WI38 (cell line): ENCODE results near the gene CPEB3.

Experiments
- H3K4me3 ChIP-seq: 2 replicates; pipeline ENCODE4 v1.5.1; 2011; ENCODE audit warnings: low read depth, mild to moderate bottlenecking, control low read depth, low read length
- CTCF ChIP-seq: IDR thresholded peaks from 2 replicates; pipeline ENCODE4 v1.5.1; 2012; ENCODE audit warnings: low read depth, mild to moderate bottlenecking, control low read depth, low read length

The CPEB3 gene

GRCh38 chr10:92102601-92103213 lies 188.2 kb downstream of the CPEB3 start:
- no peak overlapping the region for H3K4me3 ChIP-seq
- no peak for TF ChIP-seq CTCF

GRCh38 chr10:92094960-92095359 lies 195.9 kb downstream of the CPEB3 start:
- TF ChIP-seq CTCF = no peak
- no peak overlapping the region for H3K4me3 ChIP-seq

GRCh38 chr10:92091965-92092364 lies 198.9 kb downstream of the CPEB3 start:
- H3K4me3 ChIP-seq = no peak overlapping the region
- TF ChIP-seq CTCF = no peak

- H3K4me3 ChIP-seq = no peak overlapping the region
- TF ChIP-seq CTCF = peak; percentile 66
Observed at GRCh38 chr10:92087750-92088395, 203.0 kb downstream of the CPEB3 start.

GRCh38 chr10:92082583-92083280 lies 208.1 kb downstream of the CPEB3 start:
- H3K4me3 ChIP-seq = no peak overlapping the region
- no peak for TF ChIP-seq CTCF

- no peak for TF ChIP-seq CTCF
Observed at GRCh38 chr10:92081641-92082040, 209.2 kb downstream of the CPEB3 start.

GRCh38 chr10:92080244-92080643 lies 210.6 kb downstream of the CPEB3 start:
- no peak for TF ChIP-seq CTCF
- H3K4me3 ChIP-seq = no peak overlapping the region

More at GRCh38 chr10:92081641-92082040, 209.2 kb downstream of the CPEB3 start:
- H3K4me3 ChIP-seq = no peak overlapping the region
